GM12878 (cell line): ENCODE data around the gene SLC39A11. TPM values are rescaled to one million over a fixed set of nuclear protein-coding genes. Genes with fewer than 3 reads are reported as not detected.

Source experiments
- ASH2L ChIP-seq: fragments of 300-600, 200-600 bp; sonication (generic); IDR thresholded peaks from 2 replicates; pipeline ENCODE4 v1.6.1; 2017; ENCODE audit warnings: low read depth, mild to moderate bottlenecking, borderline replicate concordance
- CREB1 ChIP-seq: IDR thresholded peaks from 2 replicates; pipeline ENCODE4 v1.6.1; 2012; ENCODE audit warnings: low read depth, mild to moderate bottlenecking, inconsistent platforms
- FOXK2 ChIP-seq: fragments of 450-650 bp; IDR thresholded peaks from 2 replicates; pipeline ENCODE4 v1.6.1; 2017; ENCODE audit warnings: mild to moderate bottlenecking, moderate library complexity
- IKZF1 ChIP-seq: fragments of 450-650 bp; conservative IDR thresholded peaks from 2 replicates; pipeline ENCODE4 v1.6.1; 2017; ENCODE audit warnings: antibody characterized with exemption, mild to moderate bottlenecking
- KLF5 ChIP-seq: fragments of 450-650 bp; IDR thresholded peaks from 2 replicates; pipeline ENCODE4 v1.6.1; 2014; ENCODE audit warnings: mild to moderate bottlenecking; ENCODE audit not compliant: partially characterized antibody
- MEF2B ChIP-seq: fragments of 450-650 bp; IDR thresholded peaks from 2 replicates; pipeline ENCODE4 v1.6.1; 2018; ENCODE audit warnings: mild to moderate bottlenecking, moderate library complexity; ENCODE audit not compliant: partially characterized antibody, poor library complexity, severe bottlenecking
- MXI1 ChIP-seq: fragments of 150-350 bp; IDR thresholded peaks from 2 replicates; pipeline ENCODE4 v1.6.1; 2011; ENCODE audit warnings: low read depth, mild to moderate bottlenecking, inconsistent platforms, low read length, improper control_type of control experiment
- NR2C1 ChIP-seq: fragments of 450-650 bp; IDR thresholded peaks from 2 replicates; pipeline ENCODE4 v1.6.1; 2017; ENCODE audit warnings: antibody characterized with exemption, mild to moderate bottlenecking, moderate library complexity
- POLR2AphosphoS5 ChIP-seq: IDR thresholded peaks from 2 replicates; pipeline ENCODE4 v1.6.1; 2011; ENCODE audit warnings: mild to moderate bottlenecking, low read length, inconsistent platforms
- RAD51 ChIP-seq: fragments of 450-650 bp; IDR thresholded peaks from 2 replicates; pipeline ENCODE4 v1.6.1; 2016; ENCODE audit warnings: moderate library complexity, mild to moderate bottlenecking, inconsistent platforms
- RUNX3 ChIP-seq: IDR thresholded peaks from 2 replicates; pipeline ENCODE4 v1.6.1; 2012; ENCODE audit warnings: low read length, inconsistent platforms
- SIN3A ChIP-seq: IDR thresholded peaks from 2 replicates; pipeline ENCODE4 v1.6.1; 2012; ENCODE audit warnings: low read depth, low read length, improper control_type of control experiment
- STAT1 ChIP-seq: fragments of 450-650 bp; conservative IDR thresholded peaks from 2 replicates; pipeline ENCODE4 v1.6.1; 2014; ENCODE audit warnings: antibody characterized with exemption, mild to moderate bottlenecking
- ZNF217 ChIP-seq: fragments of 450-650 bp; IDR thresholded peaks from 2 replicates; pipeline ENCODE4 v1.6.1; 2017; ENCODE audit warnings: antibody characterized with exemption, mild to moderate bottlenecking
- polyA plus RNA-seq, 11 experiments: library from polyadenylated mRNA; depleted of rRNA in 4 of 11; unstranded in 6 of 11; stranded (reverse) in 5 of 11; fragments of >200 nt; fragmentation: Nextera tagmentation in 4 of 11; fragmentation: Illumina TruSeq in 1 of 11; extraction: Ambion mirVana in 4 of 11; extraction: Trizol in 1 of 11; gene quantifications; 1 replicate in 1 of 11; 2 replicates in 10 of 11; pipeline versions ENCODE4 v1.2.1 to v1.2.3, GENCODE V29; 2011 to 2016; ENCODE audit warnings: inconsistent platforms in 2 of 11, missing spikeins in 2 of 11, low read depth in 1 of 11
- total RNA-seq, 4 experiments: library from RNA; depleted of rRNA in 3 of 4; stranded (reverse); fragments of >200 nt in 3 of 4; fragmentation: Illumina TruSeq in 1 of 4; extraction: Trizol in 1 of 4; gene quantifications; 2 replicates each; pipeline versions ENCODE4 v1.2.1 to v1.2.3, GENCODE V29; 2013 to 2021
- TF ChIP-seq, protein P1 (sequence below): fragments of 450-650 bp; IDR thresholded peaks from 2 replicates; pipeline ENCODE4 v1.6.1; 2017; ENCODE audit warnings: borderline replicate concordance
- TF ChIP-seq, protein P2 (sequence below): IDR thresholded peaks from 2 replicates; pipeline ENCODE4 v1.6.1; 2011; ENCODE audit warnings: borderline replicate concordance, low read depth, mild to moderate bottlenecking, moderate library complexity, mixed read lengths, low read length; ENCODE audit not compliant: insufficient read depth; ENCODE audit errors: extremely low read length
- TF ChIP-seq, protein P3 (sequence below): fragments of 450-650 bp; IDR thresholded peaks from 2 replicates; pipeline ENCODE4 v1.6.1; 2016; ENCODE audit warnings: mild to moderate bottlenecking

SLC39A11 gene
- total and polyA plus RNA-seq, 10 of the 15 experiments (the other 5 are each of a cell fraction or from before 2014, with no cell fraction given) = 8.6 to 23.8 (median 14.0) TPM

- TF ChIP-seq KLF5 (no peak), FOXK2 (no peak), IKZF1 (peak; percentile 49), MEF2B (no peak), NR2C1 (no peak), POLR2AphosphoS5 (no peak), SIN3A (no peak), ZNF217 (peak; percentile 92), RAD51 (no peak), STAT1 (no peak), CREB1 (no peak), MXI1 (no peak), RUNX3 (peak; percentile 63; the same call in 1 of the 2 replicates), ASH2L (no peak)
- TF ChIP-seq, protein P1, sequence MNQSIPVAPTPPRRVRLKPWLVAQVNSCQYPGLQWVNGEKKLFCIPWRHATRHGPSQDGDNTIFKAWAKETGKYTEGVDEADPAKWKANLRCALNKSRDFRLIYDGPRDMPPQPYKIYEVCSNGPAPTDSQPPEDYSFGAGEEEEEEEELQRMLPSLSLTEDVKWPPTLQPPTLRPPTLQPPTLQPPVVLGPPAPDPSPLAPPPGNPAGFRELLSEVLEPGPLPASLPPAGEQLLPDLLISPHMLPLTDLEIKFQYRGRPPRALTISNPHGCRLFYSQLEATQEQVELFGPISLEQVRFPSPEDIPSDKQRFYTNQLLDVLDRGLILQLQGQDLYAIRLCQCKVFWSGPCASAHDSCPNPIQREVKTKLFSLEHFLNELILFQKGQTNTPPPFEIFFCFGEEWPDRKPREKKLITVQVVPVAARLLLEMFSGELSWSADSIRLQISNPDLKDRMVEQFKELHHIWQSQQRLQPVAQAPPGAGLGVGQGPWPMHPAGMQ = no peak
- TF ChIP-seq, protein P2, sequence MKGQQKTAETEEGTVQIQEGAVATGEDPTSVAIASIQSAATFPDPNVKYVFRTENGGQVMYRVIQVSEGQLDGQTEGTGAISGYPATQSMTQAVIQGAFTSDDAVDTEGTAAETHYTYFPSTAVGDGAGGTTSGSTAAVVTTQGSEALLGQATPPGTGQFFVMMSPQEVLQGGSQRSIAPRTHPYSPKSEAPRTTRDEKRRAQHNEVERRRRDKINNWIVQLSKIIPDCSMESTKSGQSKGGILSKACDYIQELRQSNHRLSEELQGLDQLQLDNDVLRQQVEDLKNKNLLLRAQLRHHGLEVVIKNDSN = no peak
- TF ChIP-seq, protein P3, sequence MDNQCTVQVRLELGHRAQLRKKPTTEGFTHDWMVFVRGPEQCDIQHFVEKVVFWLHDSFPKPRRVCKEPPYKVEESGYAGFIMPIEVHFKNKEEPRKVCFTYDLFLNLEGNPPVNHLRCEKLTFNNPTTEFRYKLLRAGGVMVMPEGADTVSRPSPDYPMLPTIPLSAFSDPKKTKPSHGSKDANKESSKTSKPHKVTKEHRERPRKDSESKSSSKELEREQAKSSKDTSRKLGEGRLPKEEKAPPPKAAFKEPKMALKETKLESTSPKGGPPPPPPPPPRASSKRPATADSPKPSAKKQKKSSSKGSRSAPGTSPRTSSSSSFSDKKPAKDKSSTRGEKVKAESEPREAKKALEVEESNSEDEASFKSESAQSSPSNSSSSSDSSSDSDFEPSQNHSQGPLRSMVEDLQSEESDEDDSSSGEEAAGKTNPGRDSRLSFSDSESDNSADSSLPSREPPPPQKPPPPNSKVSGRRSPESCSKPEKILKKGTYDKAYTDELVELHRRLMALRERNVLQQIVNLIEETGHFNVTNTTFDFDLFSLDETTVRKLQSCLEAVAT = 0 out of 2 replicates have a peak, but pooled peaks have one; percentile 17
These were observed 160.9 kb downstream of the SLC39A11 start (continued) for GRCh38 chr17:72931635-72932034.
